ENCODE results near the gene PRMT3. TPM values are rescaled to one million over a fixed set of nuclear protein-coding genes. Genes with fewer than 3 reads are reported as not detected.

PRMT3 gene
- total RNA-seq, 2 donors from 2014 or later: 7.9 to 11.9 TPM

- H3K4me1 ChIP-seq: no peaks in the 10 kb centered on the region
- H3K27ac ChIP-seq: no peak overlapping the region
- no peak for TF ChIP-seq CTCF (IDR thresholded peaks at IDR 0.05)
- H3K4me3 ChIP-seq: no peak overlapping the region
- no peaks in the 10 kb centered on the region for H3K27me3 ChIP-seq
- H3K9me3 ChIP-seq: no peaks in the 10 kb centered on the region
- no peak for DNase-seq (ENCODE audit: low spot score)
- no peaks in the 10 kb centered on the region for H3K36me3 ChIP-seq
Observed at GRCh38 chr11:20453657-20454316, 66.3 kb downstream of the PRMT3 start.

- Histone ChIP-seq H3K9me3 (no peaks in the 10 kb centered on the region), H3K4me1 (peaks cover 0 to 13% of the 10 kb centered on the region in 2 donors), H3K36me3 (no peaks in the 10 kb centered on the region), H3K27ac (no peak overlapping the region), H3K4me3 (no peak overlapping the region), H3K27me3 (no peaks in the 10 kb centered on the region)
- no peak for DNase-seq (ENCODE audit: low spot score)
- TF ChIP-seq CTCF (IDR thresholded peaks at IDR 0.05): no peak
Observed at GRCh38 chr11:20457001-20457799, 69.7 kb downstream of the PRMT3 start.

- H3K9me3 ChIP-seq: no peaks in the 10 kb centered on the region
- no peaks in the 10 kb centered on the region for H3K27me3 ChIP-seq
- peaks cover 0 to 13% of the 10 kb centered on the region in 2 donors for H3K4me1 ChIP-seq
- no peak overlapping the region for H3K27ac ChIP-seq
- no peak for TF ChIP-seq CTCF (IDR thresholded peaks at IDR 0.05)
- DNase-seq (ENCODE audit: low spot score): no peak
- H3K4me3 ChIP-seq: no peak overlapping the region
- H3K36me3 ChIP-seq: peaks cover 7% of the 10 kb centered on the region
Observed at GRCh38 chr11:20457934-20458680, 70.6 kb downstream of the PRMT3 start.

- Histone ChIP-seq H3K36me3 (peaks cover 8% of the 10 kb centered on the region), H3K4me1 (peaks cover 0 to 13% of the 10 kb centered on the region in 2 donors), H3K4me3 (no peak overlapping the region), H3K27me3 (no peaks in the 10 kb centered on the region), H3K27ac (no peak overlapping the region), H3K9me3 (no peaks in the 10 kb centered on the region)
- TF ChIP-seq CTCF (IDR thresholded peaks at IDR 0.05): no peak
- DNase-seq (ENCODE audit: low spot score): no peak
Observed at GRCh38 chr11:20458905-20459632, 71.6 kb downstream of the PRMT3 start.

GRCh38 chr11:20459865-20460264, 72.3 kb downstream of the PRMT3 start:
- peaks cover 8% of the 10 kb centered on the region for H3K36me3 ChIP-seq
- no peaks in the 10 kb centered on the region for H3K27me3 ChIP-seq
- H3K9me3 ChIP-seq: no peaks in the 10 kb centered on the region
- no peak for TF ChIP-seq CTCF (IDR thresholded peaks at IDR 0.05)
- no peak for DNase-seq (ENCODE audit: low spot score)
- H3K27ac ChIP-seq: no peak overlapping the region
- no peak overlapping the region for H3K4me3 ChIP-seq
- H3K4me1 ChIP-seq: peaks cover 0 to 13% of the 10 kb centered on the region in 2 donors
